Measurements from ENCODE around the gene ANO10. TPM values are rescaled to one million over a fixed set of nuclear protein-coding genes. Genes with fewer than 3 reads are reported as not detected.

ANO10 gene
- polyA plus RNA-seq, 3 donors, result 11.2 to 24.8 (median 21.6) TPM

- peak overlapping the region in 1 of 2 donors; percentile 69 for H3K27ac ChIP-seq (ENCODE audit: low read depth in 1 of 2, low read length in 2 of 2)
- peaks cover 100% of the 10 kb centered on the region for H3K79me2 ChIP-seq (ENCODE audit: insufficient read depth, low read length)
- no peaks in the 10 kb centered on the region for H3K27me3 ChIP-seq (ENCODE audit: control insufficient read depth in 2 of 2, insufficient read depth in 2 of 2, low read length in 2 of 2)
- Mint-ChIP-seq H3K9me3 (peaks cover 0 to 2% (median 0%) of the 10 kb centered on the region in 7 donors), H3K36me3 (peaks cover 18 to 29% of the 10 kb centered on the region in 2 donors), H3K27ac (peak overlapping the region; percentile 51 to 90 (median 78)), H3K27me3 (ENCODE audit: low read depth in 3 of 3) (no peaks in the 10 kb centered on the region), H3K4me3 (peak overlapping the region in 1 of 2 donors; percentile 11), H3K4me1 (peaks cover 57% of the 10 kb centered on the region)
- no peak overlapping the region for H2AFZ ChIP-seq (ENCODE audit: insufficient read depth, low read depth, low read length, poor library complexity, severe bottlenecking)
- TF ChIP-seq CTCF (IDR thresholded peaks at IDR 0.05), result no peak
- H3K36me3 ChIP-seq (replicated peaks in 1 of 2; ENCODE audit: control insufficient read depth in 1 of 2, insufficient read depth in 2 of 2, low read length in 2 of 2), result peaks cover 4 to 14% of the 10 kb centered on the region in 2 donors
- H4K20me1 ChIP-seq (ENCODE audit: insufficient read depth, low read length), result peaks cover 100% of the 10 kb centered on the region
- no peak overlapping the region for H3K4me3 ChIP-seq (replicated peaks in 1 of 3; ENCODE audit: low read depth in 2 of 3, low read length in 3 of 3)
- peak overlapping the region; percentile 9 for H3K4me2 ChIP-seq (replicated peaks; ENCODE audit: extremely low read depth, low read length, poor library complexity, severe bottlenecking)
- peaks cover 27 to 52% of the 10 kb centered on the region in 2 donors for H3K4me1 ChIP-seq (ENCODE audit: control insufficient read depth in 1 of 2, insufficient read depth in 2 of 2, low read length in 2 of 2)
- intact Hi-C loops (cut with micrococcal nuclease), result loop anchor here in 1 of 2 donors (10.0 kb wide), 1 partner anchor 47 kb away; no protein-coding TSS in a partner anchor
- no peaks in the 10 kb centered on the region for H3K9me3 ChIP-seq (replicated peaks in 1 of 2; ENCODE audit: control insufficient read depth in 1 of 2, insufficient read depth in 1 of 2, low read length in 2 of 2)
- no peak overlapping the region for H3K9ac ChIP-seq (ENCODE audit: insufficient read depth, low read length, poor library complexity, severe bottlenecking)
- DNase-seq, result no peak
These were observed 294.2 kb downstream of the ANO10 start for GRCh38 chr3:43327582-43327979.

GRCh38 chr3:43326891-43327581 lies 294.8 kb downstream of the ANO10 start:
- no peaks in the 10 kb centered on the region for H3K9me3 ChIP-seq (replicated peaks in 1 of 2; ENCODE audit: control insufficient read depth in 1 of 2, insufficient read depth in 1 of 2, low read length in 2 of 2)
- Mint-ChIP-seq H3K36me3 (peaks cover 13 to 24% of the 10 kb centered on the region in 2 donors), H3K4me3 (peak overlapping the region in 1 of 2 donors; percentile 11), H3K27me3 (ENCODE audit: low read depth in 3 of 3) (no peaks in the 10 kb centered on the region), H3K4me1 (peaks cover 57% of the 10 kb centered on the region), H3K9me3 (peaks cover 0 to 4% (median 0%) of the 10 kb centered on the region in 7 donors), H3K27ac (peak overlapping the region; percentile 51 to 92 (median 83))
- H3K79me2 ChIP-seq (ENCODE audit: insufficient read depth, low read length), result peaks cover 100% of the 10 kb centered on the region
- peaks cover 100% of the 10 kb centered on the region for H4K20me1 ChIP-seq (ENCODE audit: insufficient read depth, low read length)
- no peak overlapping the region for H2AFZ ChIP-seq (ENCODE audit: insufficient read depth, low read depth, low read length, poor library complexity, severe bottlenecking)
- H3K4me2 ChIP-seq (replicated peaks; ENCODE audit: extremely low read depth, low read length, poor library complexity, severe bottlenecking), result peak overlapping the region; percentile 9
- intact Hi-C loops (cut with micrococcal nuclease), result loop anchor here in 1 of 2 donors (10.0 kb wide), 1 partner anchor 48 kb away; no protein-coding TSS in a partner anchor
- H3K27ac ChIP-seq (ENCODE audit: low read depth in 1 of 2, low read length in 2 of 2), result peak overlapping the region in 1 of 2 donors; percentile 69
- DNase-seq, result peak in 2 of 3 donors; percentile 15 to 38
- no peaks in the 10 kb centered on the region for H3K27me3 ChIP-seq (ENCODE audit: control insufficient read depth in 2 of 2, insufficient read depth in 2 of 2, low read length in 2 of 2)
- H3K4me3 ChIP-seq (replicated peaks in 1 of 3; ENCODE audit: low read depth in 2 of 3, low read length in 3 of 3), result no peak overlapping the region
- WGBS (ENCODE audit: insufficient coverage), result no CpG with 5 or more reads among the region's 3 CpGs
- TF ChIP-seq CTCF (IDR thresholded peaks at IDR 0.05), result no peak
- H3K9ac ChIP-seq (ENCODE audit: insufficient read depth, low read length, poor library complexity, severe bottlenecking), result peak overlapping the region; percentile 18
- H3K36me3 ChIP-seq (replicated peaks in 1 of 2; ENCODE audit: control insufficient read depth in 1 of 2, insufficient read depth in 2 of 2, low read length in 2 of 2), result peaks cover 0 to 9% of the 10 kb centered on the region in 2 donors
- peaks cover 27 to 52% of the 10 kb centered on the region in 2 donors for H3K4me1 ChIP-seq (ENCODE audit: control insufficient read depth in 1 of 2, insufficient read depth in 2 of 2, low read length in 2 of 2)
